AG10803 (cell line): ENCODE data around the gene CCL17.
"Not testable (repeated sequence)": the region's sequence is repeated elsewhere in the genome, so short reads cannot be mapped to it uniquely, and the experiment has no call there.

Experiments
- DNase-seq: peaks from one replicate; pipeline ENCODE4 v3.0.0; 2010; ENCODE audit warnings: low read depth
- H3K4me3 ChIP-seq: 2 replicates; pipeline ENCODE4 v1.5.1; 2011; ENCODE audit warnings: mild to moderate bottlenecking, low read length, control low read depth
- CTCF ChIP-seq: conservative IDR thresholded peaks from 2 replicates; pipeline ENCODE4 v1.5.1; 2011; ENCODE audit warnings: mild to moderate bottlenecking, low read length, control low read depth, inconsistent platforms

The CCL17 gene

GRCh38 chr16:57372372-57373116 is 32.0 kb upstream of the CCL17 start, which contains the start of gene CX3CL1:
Gene CX3CL1 (plus strand): TSS chr16:57372490. CDS start chr16:57372569, 79 bp downstream.
- no peak for TF ChIP-seq CTCF
- peak; percentile 25 for DNase-seq
- no peak within 1 kb of the TSS for H3K4me3 ChIP-seq

GRCh38 chr16:57373117-57373947 is 31.2 kb upstream of the CCL17 start:
- DNase-seq = no peak
- TF ChIP-seq CTCF = no peak
- no peak overlapping the region for H3K4me3 ChIP-seq

- H3K4me3 ChIP-seq = no peak overlapping the region
- no peak for DNase-seq
- no peak for TF ChIP-seq CTCF
Measured at GRCh38 chr16:57374067-57374534, 30.5 kb upstream of the CCL17 start.

GRCh38 chr16:57374925-57375465 is 29.6 kb upstream of the CCL17 start:
- DNase-seq, H3K4me3 ChIP-seq: not testable (repeated sequence)

- no peak for TF ChIP-seq CTCF
Measured at GRCh38 chr16:57376313-57376818, 28.2 kb upstream of the CCL17 start.

GRCh38 chr16:57377080-57377841 is 27.3 kb upstream of the CCL17 start:
- no peak overlapping the region for H3K4me3 ChIP-seq
- DNase-seq = no peak
- no peak for TF ChIP-seq CTCF

More at GRCh38 chr16:57376313-57376818, 28.2 kb upstream of the CCL17 start:
- no peak overlapping the region for H3K4me3 ChIP-seq
- DNase-seq = no peak

DNA sequence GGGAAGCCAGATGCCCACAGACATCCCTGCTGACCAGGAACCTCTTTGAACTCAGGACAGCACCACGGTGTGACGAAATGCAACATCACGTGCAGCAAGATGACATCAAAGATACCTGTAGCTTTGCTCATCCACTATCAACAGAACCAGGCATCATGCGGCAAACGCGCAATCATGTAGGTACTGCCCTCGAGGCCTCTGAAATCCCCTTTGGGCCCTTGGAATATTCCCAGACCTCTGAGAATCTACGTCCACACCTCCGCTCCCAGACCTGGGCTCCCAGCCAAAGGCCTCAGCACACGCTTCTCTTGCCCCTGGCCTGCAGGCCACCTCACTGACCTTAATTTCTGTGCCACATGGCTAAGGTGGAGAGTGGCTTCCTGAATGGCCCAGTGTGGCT is 25.0 kb upstream of the CCL17 start:
- no peak for TF ChIP-seq CTCF
- DNase-seq = no peak
- no peak overlapping the region for H3K4me3 ChIP-seq
